ENCODE data around the gene HOOK2. TPM values are rescaled to one million over a fixed set of nuclear protein-coding genes. Genes with fewer than 3 reads are reported as not detected.

HOOK2 gene
- total and polyA plus RNA-seq, 2 of the 8 experiments (the other 6 are each of a cell fraction or from before 2014, with no cell fraction given) = 23.8 to 63.2 TPM

- peak overlapping the region; percentile 99; the same call in 1 of the 2 replicates for H4K8ac ChIP-seq (ENCODE audit: extremely low read depth, insufficient read depth, low read length)
- H3K4me3 ChIP-seq (ENCODE audit: extremely low read depth in 1 of 4, insufficient read depth in 2 of 4, low read depth in 3 of 4, low read length in 4 of 4) = peak overlapping the region; percentile 65 to 91 (median 83)
- H3K36me3 ChIP-seq (ENCODE audit: control insufficient read depth in 2 of 4, insufficient read depth in 4 of 4, low read length in 3 of 4) = peaks cover 0 to 4% (median 3%) of the 10 kb centered on the region in 4 experiments; a peak in 1 of 8 replicates
- no peak for DNase-seq (ENCODE audit: low read depth in 1 of 2, low spot score in 2 of 2)
- peak overlapping the region; percentile 98 for H3K27ac ChIP-seq (ENCODE audit: low read depth, low read length)
- peak overlapping the region; percentile 100; the same call in 1 of the 2 replicates for H2AFZ ChIP-seq (ENCODE audit: low read length)
- no peak overlapping the region for H4K5ac ChIP-seq (ENCODE audit: insufficient read length, low read depth, low read length)
- H2BK120ac ChIP-seq (replicated peaks; ENCODE audit: low read depth, low read length) = no peak overlapping the region
- peaks cover 7 to 10% of the 10 kb centered on the region in 2 experiments for H4K20me1 ChIP-seq (replicated peaks in 1 of 2; ENCODE audit: control insufficient read depth in 1 of 2, insufficient read depth in 2 of 2, low read length in 2 of 2)
- no peak overlapping the region for H4K91ac ChIP-seq (replicated peaks; ENCODE audit: insufficient read length, low read length)
- H3K23ac ChIP-seq (ENCODE audit: insufficient read length) = no peak overlapping the region
- TF ChIP-seq SIRT6 (IDR thresholded peaks at IDR 0.05; ENCODE audit: low read length) = no peak
- H3K23me2 ChIP-seq (ENCODE audit: low read depth, low read length) = peaks cover 12% of the 10 kb centered on the region
- no peak overlapping the region for H3K18ac ChIP-seq (ENCODE audit: extremely low read depth, low read length)
- no peaks in the 10 kb centered on the region for H3K9me3 ChIP-seq (ENCODE audit: insufficient read depth in 2 of 2, low read depth in 1 of 2, low read length in 1 of 2)
- peaks cover 4% of the 10 kb centered on the region for H3K79me1 ChIP-seq (ENCODE audit: low read depth, low read length)
- CTCF ChIA-PET (ENCODE audit: partially characterized antibody) = interaction anchor here (0.8 to 10.5 kb wide), 3 partner anchors 15 to 37 kb away, joined by 3 to 87 read pairs (median 3); no protein-coding TSS in a partner anchor
- 0 out of 2 replicates have a peak overlapping the region, but pooled peaks have one; percentile 9 for H2AK5ac ChIP-seq (ENCODE audit: low read depth, low read length)
- peak overlapping the region; percentile 65 to 96 (median 90) for H3K9ac ChIP-seq (replicated peaks in 1 of 4; ENCODE audit: extremely low read depth in 1 of 4, low read depth in 3 of 4, low read length in 3 of 4)
- H3K27me3 ChIP-seq (replicated peaks in 1 of 4; ENCODE audit: control insufficient read depth in 3 of 4, extremely low read depth in 1 of 4, insufficient read depth in 3 of 4, low read length in 3 of 4) = no peaks in the 10 kb centered on the region
- peak overlapping the region; percentile 36 for H3K56ac ChIP-seq (replicated peaks; ENCODE audit: insufficient read length, low read depth, low read length)
- POLR2A ChIA-PET (ENCODE audit: partially characterized antibody) = interaction anchor here (0.6 to 14.0 kb wide), 12 partner anchors 11 to 134 kb away, joined by 3 to 258 read pairs (median 8); partner anchors contain the start of genes BEST2 and TNPO2
- H2BK20ac ChIP-seq (ENCODE audit: low read length) = no peak overlapping the region
- H3K4me2 ChIP-seq (ENCODE audit: insufficient read depth in 1 of 2, low read depth in 2 of 2, low read length in 2 of 2) = peak overlapping the region; percentile 86 to 96
- H3K79me2 ChIP-seq (ENCODE audit: control insufficient read depth in 1 of 2, insufficient read depth in 2 of 2, low read length in 2 of 2) = peaks cover 15 to 30% of the 10 kb centered on the region in 2 experiments
- no peak overlapping the region for H3K14ac ChIP-seq (ENCODE audit: insufficient read length)
- peak overlapping the region; percentile 76 for H2BK5ac ChIP-seq (ENCODE audit: low read depth, low read length)
- H2BK15ac ChIP-seq (ENCODE audit: low read length) = no peak overlapping the region
- 35% methylated on average over 9 of the region's 13 CpGs; no CpG with 5 or more reads in 1 of the 2 experiments for WGBS, 2 experiments (ENCODE audit: extremely low coverage in 1 of 2, insufficient coverage in 1 of 2, insufficient read length in 1 of 2, insufficient replicate concordance in 2 of 2, low coverage in 1 of 2, low lambda C conversion rate in 2 of 2, missing lambda C conversion rate in 1 of 2)
- H3K4ac ChIP-seq (replicated peaks; ENCODE audit: insufficient read length, low read depth, low read length) = no peak overlapping the region
- no peak for FAIRE-seq
- H2BK12ac ChIP-seq (ENCODE audit: low read depth, low read length) = no peak overlapping the region
- H3K4me1 ChIP-seq (replicated peaks in 1 of 4; ENCODE audit: control insufficient read depth in 3 of 4, insufficient read depth in 4 of 4, low read length in 3 of 4) = peaks cover 3 to 13% (median 7%) of the 10 kb centered on the region in 4 experiments
These were observed 37.5 kb downstream of the HOOK2 start for GRCh38 chr19:12737835-12738351.
